HCT116 (cell line): Measurements from ENCODE around the gene SIGLEC12.

ENCODE experiments used
- EZH2 ChIP-seq: fragments of 200-600 bp; sonication (generic); IDR thresholded peaks from 2 replicates; pipeline ENCODE4 v1.6.1; 2017; ENCODE audit warnings: antibody characterized with exemption, mixed run types
- EZH2phosphoT487 ChIP-seq: fragments of 200-600 bp; IDR thresholded peaks from 2 replicates; pipeline ENCODE4 v1.6.1; 2018; ENCODE audit warnings: antibody characterized with exemption, borderline replicate concordance
- POLR2A ChIP-seq: IDR thresholded peaks from 2 replicates; pipeline ENCODE4 v1.7.0; 2011; ENCODE audit warnings: borderline replicate concordance; ENCODE audit not compliant: insufficient read depth, insufficient read length; ENCODE audit errors: extremely low read depth
- SRF ChIP-seq: IDR thresholded peaks from 2 replicates; pipeline ENCODE4 v1.6.1; 2012; ENCODE audit warnings: low read depth
- YY1 ChIP-seq: IDR thresholded peaks from 2 replicates; pipeline ENCODE4 v1.6.1; 2011; ENCODE audit warnings: low read length, low read depth, moderate library complexity, mild to moderate bottlenecking; ENCODE audit not compliant: insufficient replicate concordance; ENCODE audit errors: extremely low read depth
- TF ChIP-seq, protein P1 (sequence below): IDR thresholded peaks from 2 replicates; pipeline ENCODE4 v1.6.1; 2012; ENCODE audit warnings: low read depth

DNA sequence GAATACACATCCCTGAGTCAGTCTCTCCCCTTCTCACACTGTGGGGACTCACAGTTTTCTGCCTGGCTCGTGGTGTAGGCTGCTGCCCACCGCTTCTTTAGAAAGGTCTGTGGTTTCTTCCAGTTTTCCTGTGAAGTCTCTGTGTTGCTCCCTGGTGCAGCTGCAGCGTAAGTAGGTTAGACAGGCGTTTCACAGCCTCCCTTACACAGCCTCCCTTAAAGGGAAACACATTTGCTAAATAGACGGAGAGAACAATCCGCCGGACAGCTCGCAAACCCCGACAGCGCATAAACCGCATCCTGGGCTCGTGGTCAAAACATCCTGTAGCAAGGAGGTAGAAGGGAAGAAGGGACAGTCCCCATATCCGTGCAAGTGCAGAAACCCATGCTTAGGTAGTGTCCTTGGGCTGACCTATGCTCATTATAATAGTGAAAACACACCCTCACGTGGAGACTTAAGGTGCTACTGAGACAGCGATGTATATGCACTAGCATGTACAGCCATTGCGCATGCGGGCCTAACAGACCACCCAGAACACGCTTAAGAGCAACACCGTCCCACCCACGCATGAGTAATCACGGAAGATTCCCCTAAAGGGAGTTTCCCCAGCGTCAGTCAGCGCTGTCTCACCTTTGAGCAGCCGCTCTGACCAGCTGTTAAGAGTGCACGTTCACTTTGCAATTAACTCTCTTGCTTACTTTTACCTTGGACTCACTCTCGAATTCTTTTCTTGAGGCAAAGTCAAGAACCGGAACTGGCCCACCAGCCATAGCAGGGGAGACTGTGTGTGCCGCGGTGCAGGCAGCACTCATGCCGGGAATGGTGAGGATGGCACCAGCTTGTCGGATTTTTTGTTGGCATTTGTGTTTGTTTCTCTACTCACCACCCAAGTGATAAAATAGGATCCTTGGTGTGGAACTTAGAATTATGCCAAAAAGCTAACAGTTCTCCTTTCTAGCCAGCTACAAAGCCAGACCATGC lies 59.9 kb downstream of the SIGLEC12 start:
- no peak for TF ChIP-seq EZH2
- TF ChIP-seq POLR2A: no peak
- no peak for TF ChIP-seq EZH2phosphoT487
- TF ChIP-seq, protein P1, sequence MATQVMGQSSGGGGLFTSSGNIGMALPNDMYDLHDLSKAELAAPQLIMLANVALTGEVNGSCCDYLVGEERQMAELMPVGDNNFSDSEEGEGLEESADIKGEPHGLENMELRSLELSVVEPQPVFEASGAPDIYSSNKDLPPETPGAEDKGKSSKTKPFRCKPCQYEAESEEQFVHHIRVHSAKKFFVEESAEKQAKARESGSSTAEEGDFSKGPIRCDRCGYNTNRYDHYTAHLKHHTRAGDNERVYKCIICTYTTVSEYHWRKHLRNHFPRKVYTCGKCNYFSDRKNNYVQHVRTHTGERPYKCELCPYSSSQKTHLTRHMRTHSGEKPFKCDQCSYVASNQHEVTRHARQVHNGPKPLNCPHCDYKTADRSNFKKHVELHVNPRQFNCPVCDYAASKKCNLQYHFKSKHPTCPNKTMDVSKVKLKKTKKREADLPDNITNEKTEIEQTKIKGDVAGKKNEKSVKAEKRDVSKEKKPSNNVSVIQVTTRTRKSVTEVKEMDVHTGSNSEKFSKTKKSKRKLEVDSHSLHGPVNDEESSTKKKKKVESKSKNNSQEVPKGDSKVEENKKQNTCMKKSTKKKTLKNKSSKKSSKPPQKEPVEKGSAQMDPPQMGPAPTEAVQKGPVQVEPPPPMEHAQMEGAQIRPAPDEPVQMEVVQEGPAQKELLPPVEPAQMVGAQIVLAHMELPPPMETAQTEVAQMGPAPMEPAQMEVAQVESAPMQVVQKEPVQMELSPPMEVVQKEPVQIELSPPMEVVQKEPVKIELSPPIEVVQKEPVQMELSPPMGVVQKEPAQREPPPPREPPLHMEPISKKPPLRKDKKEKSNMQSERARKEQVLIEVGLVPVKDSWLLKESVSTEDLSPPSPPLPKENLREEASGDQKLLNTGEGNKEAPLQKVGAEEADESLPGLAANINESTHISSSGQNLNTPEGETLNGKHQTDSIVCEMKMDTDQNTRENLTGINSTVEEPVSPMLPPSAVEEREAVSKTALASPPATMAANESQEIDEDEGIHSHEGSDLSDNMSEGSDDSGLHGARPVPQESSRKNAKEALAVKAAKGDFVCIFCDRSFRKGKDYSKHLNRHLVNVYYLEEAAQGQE: no peak
- no peak for TF ChIP-seq SRF
- TF ChIP-seq YY1: no peak
